ENCODE measurements around the gene PDE4A. TPM values are rescaled to one million over a fixed set of nuclear protein-coding genes. Genes with fewer than 3 reads are reported as not detected.
A peak's percentile ranks its signal among the peaks of the same experiment; 100 is the strongest.

The PDE4A gene
- total RNA-seq, 1 experiment from 2014 or later: 3.1 TPM

DNA sequence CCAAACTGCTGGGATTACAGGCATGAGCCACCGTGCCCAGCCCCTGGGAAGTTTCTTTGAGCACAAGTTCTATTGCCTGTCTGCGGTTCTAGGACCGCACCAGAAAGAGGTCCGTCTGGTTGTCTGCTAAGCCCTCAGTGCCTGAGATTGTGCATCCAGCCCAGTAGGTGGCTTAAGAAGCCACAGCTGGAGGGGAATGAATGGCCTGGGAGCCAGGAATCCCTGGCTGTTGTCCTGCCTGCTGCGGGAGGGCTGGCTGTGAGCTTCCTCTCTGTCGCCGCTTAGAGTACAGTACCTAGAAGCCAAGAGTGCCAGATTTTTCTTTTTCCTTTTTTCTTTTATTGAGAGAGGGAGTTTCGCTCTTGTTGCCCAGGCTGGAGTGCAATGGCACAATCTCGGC, 35.8 kb upstream of the PDE4A start:
- no peaks in the 10 kb centered on the region for H3F3A ChIP-seq (ENCODE audit: low read length, unreplicated experiment)
- peaks cover 7% of the 10 kb centered on the region for H3K79me2 ChIP-seq (ENCODE audit: low read length)
- ChIA-PET CTCF (no interaction called here), POLR2A (ENCODE audit: unreplicated experiment) (no interaction called here)
- intact Hi-C loops (cut with micrococcal nuclease): loop anchor here (10.0 kb wide), 1 partner anchor 50 kb away; the partner anchor contains the start of genes ICAM3 and RAVER1
- H3K9me2 ChIP-seq (replicated peaks; ENCODE audit: low read length): no peaks in the 10 kb centered on the region
- no peak overlapping the region for H2AFZ ChIP-seq (ENCODE audit: low read length)
- H3K9ac ChIP-seq (ENCODE audit: low read length): no peak overlapping the region
- no peak for TF ChIP-seq EZH2 (IDR thresholded peaks at IDR 0.05; ENCODE audit: low read length, unreplicated experiment)
- TF ChIP-seq, protein P1, sequence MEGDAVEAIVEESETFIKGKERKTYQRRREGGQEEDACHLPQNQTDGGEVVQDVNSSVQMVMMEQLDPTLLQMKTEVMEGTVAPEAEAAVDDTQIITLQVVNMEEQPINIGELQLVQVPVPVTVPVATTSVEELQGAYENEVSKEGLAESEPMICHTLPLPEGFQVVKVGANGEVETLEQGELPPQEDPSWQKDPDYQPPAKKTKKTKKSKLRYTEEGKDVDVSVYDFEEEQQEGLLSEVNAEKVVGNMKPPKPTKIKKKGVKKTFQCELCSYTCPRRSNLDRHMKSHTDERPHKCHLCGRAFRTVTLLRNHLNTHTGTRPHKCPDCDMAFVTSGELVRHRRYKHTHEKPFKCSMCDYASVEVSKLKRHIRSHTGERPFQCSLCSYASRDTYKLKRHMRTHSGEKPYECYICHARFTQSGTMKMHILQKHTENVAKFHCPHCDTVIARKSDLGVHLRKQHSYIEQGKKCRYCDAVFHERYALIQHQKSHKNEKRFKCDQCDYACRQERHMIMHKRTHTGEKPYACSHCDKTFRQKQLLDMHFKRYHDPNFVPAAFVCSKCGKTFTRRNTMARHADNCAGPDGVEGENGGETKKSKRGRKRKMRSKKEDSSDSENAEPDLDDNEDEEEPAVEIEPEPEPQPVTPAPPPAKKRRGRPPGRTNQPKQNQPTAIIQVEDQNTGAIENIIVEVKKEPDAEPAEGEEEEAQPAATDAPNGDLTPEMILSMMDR (conservative IDR thresholded peaks at IDR 0.05; ENCODE audit: low read depth, low read length): no peak
- no peak for TF ChIP-seq EZH2phosphoT487 (IDR thresholded peaks at IDR 0.05; ENCODE audit: borderline replicate concordance, low read length)
- no peaks in the 10 kb centered on the region for H4K20me1 ChIP-seq (ENCODE audit: low read length)
- no peak for ATAC-seq
- no peak overlapping the region for H3K4me2 ChIP-seq (ENCODE audit: low read length)
- BruUV-seq (replicated peaks): no TSS peak
- H3K36me3 ChIP-seq (ENCODE audit: low read depth, low read length): no peaks in the 10 kb centered on the region
- DNase-seq: no peak
- H3K4me3 ChIP-seq (ENCODE audit: low read length): no peak overlapping the region
- no peaks in the 10 kb centered on the region for H3K9me3 ChIP-seq (ENCODE audit: low read length)
- H3K4me1 ChIP-seq (ENCODE audit: insufficient read depth, low read length): peaks cover 7% of the 10 kb centered on the region
- no peaks in the 10 kb centered on the region for H3K27me3 ChIP-seq (ENCODE audit: low read length)
- no peak overlapping the region for H3K27ac ChIP-seq (ENCODE audit: low read length)

DNA sequence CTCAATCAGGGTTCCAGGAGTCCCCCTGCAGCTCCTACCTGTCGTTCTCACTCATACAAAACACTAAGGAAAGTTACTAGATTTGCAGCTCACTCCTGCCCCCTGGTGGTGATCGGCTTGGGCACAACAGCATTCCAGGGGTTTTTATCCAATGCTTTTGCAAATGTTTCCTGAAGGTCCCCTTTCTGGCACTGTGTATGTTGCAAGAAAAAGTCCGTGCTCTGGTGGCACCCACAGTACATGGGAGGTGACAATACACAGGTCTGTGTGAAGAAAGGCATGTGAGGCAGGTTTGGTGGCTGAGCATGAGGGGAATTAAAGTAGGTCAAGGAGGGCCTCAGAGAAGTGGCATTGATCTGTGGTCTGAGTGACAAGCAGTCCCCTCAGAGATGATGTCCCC, 31.4 kb upstream of the PDE4A start:
- Histone ChIP-seq H3K27me3 (ENCODE audit: low read length) (no peaks in the 10 kb centered on the region), H4K20me1 (ENCODE audit: low read length) (no peaks in the 10 kb centered on the region), H3K9me3 (ENCODE audit: low read length) (no peaks in the 10 kb centered on the region), H3K27ac (ENCODE audit: low read length) (no peak overlapping the region), H3K9ac (ENCODE audit: low read length) (no peak overlapping the region), H3K36me3 (ENCODE audit: low read depth, low read length) (peaks cover 19% of the 10 kb centered on the region), H3K4me2 (ENCODE audit: low read length) (no peak overlapping the region), H3K4me3 (ENCODE audit: low read length) (no peak overlapping the region), H3F3A (ENCODE audit: low read length, unreplicated experiment) (no peaks in the 10 kb centered on the region), H2AFZ (ENCODE audit: low read length) (no peak overlapping the region), H3K9me2 (replicated peaks; ENCODE audit: low read length) (no peaks in the 10 kb centered on the region), H3K79me2 (ENCODE audit: low read length) (no peaks in the 10 kb centered on the region), H3K4me1 (ENCODE audit: insufficient read depth, low read length) (no peaks in the 10 kb centered on the region)
- TF ChIP-seq, protein P1 (conservative IDR thresholded peaks at IDR 0.05; ENCODE audit: low read depth, low read length): peak; percentile 98
- TF ChIP-seq EZH2 (IDR thresholded peaks at IDR 0.05; ENCODE audit: low read length, unreplicated experiment): no peak
- ATAC-seq (peak; percentile 77), DNase-seq (peak; percentile 94)
- ChIA-PET CTCF (interaction anchor here (0.6 to 2.5 kb wide), 15 partner anchors 8 to 346 kb away, joined by 3 to 62 read pairs (median 4); partner anchors contain the start of genes ICAM1, RAVER1 and TYK2), POLR2A (ENCODE audit: unreplicated experiment) (interaction anchor here (0.6 kb wide), 1 partner anchor 9 kb away, joined by 6 read pairs; the partner anchor contains the start of gene TYK2)
- BruUV-seq (replicated peaks): TSS peak; percentile 25
- intact Hi-C loops (cut with micrococcal nuclease): loop anchor here (1.0 to 10.0 kb wide), 3 partner anchors 54 to 130 kb away; partner anchors contain the start of genes ICAM3 and RAVER1

DNA sequence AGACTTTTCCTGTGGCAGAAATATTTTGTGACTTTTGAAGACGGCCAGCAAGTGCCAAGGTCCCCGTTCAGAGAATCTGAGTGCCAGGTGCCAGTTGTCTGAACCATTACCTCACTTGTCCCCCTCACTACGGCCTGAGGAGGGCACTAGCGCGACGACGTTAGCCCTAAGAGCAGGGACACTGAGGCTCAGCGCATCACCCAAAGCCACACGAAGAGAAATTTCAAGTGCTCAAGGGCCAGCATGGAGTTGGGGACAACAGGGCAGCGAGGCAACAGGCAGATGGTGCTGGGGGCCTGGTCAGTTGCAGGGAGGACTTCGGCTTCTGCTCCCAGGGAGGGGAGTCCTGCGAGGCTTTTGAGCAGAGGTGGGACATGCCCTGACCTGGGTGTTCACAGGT, 30.5 kb upstream of the PDE4A start:
- Histone ChIP-seq H3K9ac (ENCODE audit: low read length) (no peak overlapping the region), H3F3A (ENCODE audit: low read length, unreplicated experiment) (no peaks in the 10 kb centered on the region), H3K79me2 (ENCODE audit: low read length) (no peaks in the 10 kb centered on the region), H3K36me3 (ENCODE audit: low read depth, low read length) (peaks cover 21% of the 10 kb centered on the region), H3K4me2 (ENCODE audit: low read length) (no peak overlapping the region), H4K20me1 (ENCODE audit: low read length) (no peaks in the 10 kb centered on the region), H2AFZ (ENCODE audit: low read length) (no peak overlapping the region), H3K27me3 (ENCODE audit: low read length) (no peaks in the 10 kb centered on the region), H3K4me1 (ENCODE audit: insufficient read depth, low read length) (no peaks in the 10 kb centered on the region), H3K4me3 (ENCODE audit: low read length) (no peak overlapping the region), H3K27ac (ENCODE audit: low read length) (no peak overlapping the region), H3K9me3 (ENCODE audit: low read length) (no peaks in the 10 kb centered on the region), H3K9me2 (replicated peaks; ENCODE audit: low read length) (no peaks in the 10 kb centered on the region)
- no TSS peak for BruUV-seq (replicated peaks)
- TF ChIP-seq EZH2phosphoT487 (IDR thresholded peaks at IDR 0.05; ENCODE audit: borderline replicate concordance, low read length): no peak
- TF ChIP-seq, protein P1 (conservative IDR thresholded peaks at IDR 0.05; ENCODE audit: low read depth, low read length): peak; percentile 46
- CTCF ChIA-PET: interaction anchor here (0.5 to 1.9 kb wide), 4 partner anchors 27 to 257 kb away, joined by 3 to 23 read pairs (median 4); no protein-coding TSS in a partner anchor
- POLR2A ChIA-PET (ENCODE audit: unreplicated experiment): no interaction called here
- DNase-seq: no peak
- ATAC-seq: no peak
- intact Hi-C loops (cut with micrococcal nuclease): loop anchor here (1.0 to 10.0 kb wide), 3 partner anchors 55 to 131 kb away; partner anchors contain the start of genes ICAM3 and RAVER1
